Fibroblast of mammary gland (primary cell): Measurements from ENCODE around the gene NRROS.

ENCODE experiments used
- DNase-seq: peaks from one replicate; pipeline ENCODE4 v3.0.0-alpha.2; 2010; ENCODE audit warnings: low read depth
- H3K4me3 ChIP-seq: 2 replicates; pipeline ENCODE4 v1.5.1; 2011; ENCODE audit warnings: low read depth, mild to moderate bottlenecking, low read length, moderate library complexity; ENCODE audit not compliant: control insufficient read depth
- TF ChIP-seq, protein P1 (sequence below): conservative IDR thresholded peaks from 2 replicates; pipeline ENCODE4 v1.5.1; 2011; ENCODE audit warnings: low read depth, low read length, inconsistent platforms; ENCODE audit not compliant: control insufficient read depth, insufficient read depth

Gene NRROS

GRCh38 chr3:196662711-196663571 lies 23.4 kb downstream of the NRROS start:
- TF ChIP-seq, protein P1, sequence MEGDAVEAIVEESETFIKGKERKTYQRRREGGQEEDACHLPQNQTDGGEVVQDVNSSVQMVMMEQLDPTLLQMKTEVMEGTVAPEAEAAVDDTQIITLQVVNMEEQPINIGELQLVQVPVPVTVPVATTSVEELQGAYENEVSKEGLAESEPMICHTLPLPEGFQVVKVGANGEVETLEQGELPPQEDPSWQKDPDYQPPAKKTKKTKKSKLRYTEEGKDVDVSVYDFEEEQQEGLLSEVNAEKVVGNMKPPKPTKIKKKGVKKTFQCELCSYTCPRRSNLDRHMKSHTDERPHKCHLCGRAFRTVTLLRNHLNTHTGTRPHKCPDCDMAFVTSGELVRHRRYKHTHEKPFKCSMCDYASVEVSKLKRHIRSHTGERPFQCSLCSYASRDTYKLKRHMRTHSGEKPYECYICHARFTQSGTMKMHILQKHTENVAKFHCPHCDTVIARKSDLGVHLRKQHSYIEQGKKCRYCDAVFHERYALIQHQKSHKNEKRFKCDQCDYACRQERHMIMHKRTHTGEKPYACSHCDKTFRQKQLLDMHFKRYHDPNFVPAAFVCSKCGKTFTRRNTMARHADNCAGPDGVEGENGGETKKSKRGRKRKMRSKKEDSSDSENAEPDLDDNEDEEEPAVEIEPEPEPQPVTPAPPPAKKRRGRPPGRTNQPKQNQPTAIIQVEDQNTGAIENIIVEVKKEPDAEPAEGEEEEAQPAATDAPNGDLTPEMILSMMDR, result no peak
- H3K4me3 ChIP-seq, result no peak overlapping the region
- DNase-seq, result no peak

- DNase-seq, result peak; percentile 70
- TF ChIP-seq, protein P1, result no peak
- H3K4me3 ChIP-seq, result no peak overlapping the region
Measured at GRCh38 chr3:196666001-196666867, 26.7 kb downstream of the NRROS start.

- no peak for DNase-seq
- H3K4me3 ChIP-seq, result no peak overlapping the region
- TF ChIP-seq, protein P1, result no peak
Measured at GRCh38 chr3:196667056-196667825, 27.7 kb downstream of the NRROS start.

- DNase-seq, result no peak
- TF ChIP-seq, protein P1, result no peak
- no peak overlapping the region for H3K4me3 ChIP-seq
Measured at GRCh38 chr3:196670339-196670738, 30.8 kb downstream of the NRROS start.

DNA sequence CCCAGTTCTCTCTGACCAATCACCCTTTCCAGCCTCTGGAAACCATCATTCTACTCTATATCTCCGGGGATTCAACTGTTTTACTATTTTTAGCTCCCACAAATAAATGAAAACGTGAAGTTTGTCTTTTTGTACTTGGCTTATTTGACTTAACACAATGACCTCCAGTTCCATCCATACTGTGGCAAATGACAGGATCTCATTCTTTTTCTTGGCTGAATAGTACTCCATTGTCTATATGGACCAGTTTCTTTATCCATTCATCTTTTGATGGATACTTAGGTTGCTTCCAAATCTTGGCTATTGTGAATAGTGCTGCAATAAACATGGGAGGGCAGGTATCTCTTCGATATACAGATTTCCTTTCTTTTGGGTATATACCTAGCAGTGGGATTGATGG lies 34.1 kb downstream of the NRROS start:
- H3K4me3 ChIP-seq, result no peak overlapping the region
- TF ChIP-seq, protein P1, result no peak
- DNase-seq, result no peak

DNA sequence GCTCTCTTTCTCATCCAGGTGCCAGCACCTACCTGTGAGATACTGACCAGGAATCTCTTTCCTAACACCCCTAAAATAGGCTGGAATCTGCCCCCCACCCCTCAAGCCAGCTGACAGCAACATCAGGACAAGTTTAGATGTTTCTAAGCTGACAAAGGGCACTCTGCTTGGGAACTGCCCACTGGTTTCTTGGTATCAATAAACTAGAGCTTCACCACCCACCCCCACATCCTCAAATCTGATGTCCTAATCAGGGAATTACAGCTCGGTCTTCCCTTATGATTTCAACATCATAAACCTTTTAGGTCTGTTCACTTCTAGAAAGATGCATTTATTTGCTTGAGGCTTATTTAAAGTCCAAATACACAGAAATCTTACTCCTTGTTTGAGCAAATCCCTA lies 37.9 kb downstream of the NRROS start:
- no peak for DNase-seq
- TF ChIP-seq, protein P1, result no peak
- no peak overlapping the region for H3K4me3 ChIP-seq
